GM21529 (cell line): ENCODE data around the gene BGLAP.
"Not testable (repeated sequence)": the region's sequence is repeated elsewhere in the genome, so short reads cannot be mapped to it uniquely, and the experiment has no call there.

Experiments used
- ATAC-seq: cut with Tn5 transposase; IDR thresholded peaks from one replicate; pipeline ENCODE4 v1.9.1; 2021; ENCODE audit not compliant: unreplicated experiment

Gene BGLAP

GRCh38 chr1:156241926-156242325, at the start of gene BGLAP:
BGLAP (plus strand) TSS chr1:156242184; CDS start chr1:156242232, 48 bp downstream.
- no peak for ATAC-seq

- no peak for ATAC-seq
These were observed 48.8 kb upstream of the BGLAP start for GRCh38 chr1:156193208-156193487.

GRCh38 chr1:156193488-156194299, 48.3 kb upstream of the BGLAP start, which contains the start of gene SLC25A44:
SLC25A44 (plus strand) TSS chr1:156194104; CDS start chr1:156199848, 5,744 bp downstream.
- ATAC-seq: peak; percentile 94

- ATAC-seq: no peak
These were observed 47.7 kb upstream of the BGLAP start for GRCh38 chr1:156194300-156194652.

GRCh38 chr1:156195853-156196252, 46.1 kb upstream of the BGLAP start:
- ATAC-seq: no peak

GRCh38 chr1:156196445-156196844, 45.5 kb upstream of the BGLAP start:
- no peak for ATAC-seq

- ATAC-seq: no peak
These were observed 43.1 kb upstream of the BGLAP start for GRCh38 chr1:156198831-156199349.

- ATAC-seq: no peak
These were observed 41.9 kb upstream of the BGLAP start for GRCh38 chr1:156200044-156200443.

GRCh38 chr1:156203331-156203730, 38.7 kb upstream of the BGLAP start:
- no peak for ATAC-seq

GRCh38 chr1:156204686-156205085, 37.3 kb upstream of the BGLAP start:
- no peak for ATAC-seq

GRCh38 chr1:156211243-156211642, 30.7 kb upstream of the BGLAP start:
- no peak for ATAC-seq

- no peak for ATAC-seq
These were observed 29.9 kb upstream of the BGLAP start for GRCh38 chr1:156212130-156212529.

- ATAC-seq: peak; percentile 86
These were observed 28.9 kb upstream of the BGLAP start, which contains the start of gene PMF1 for GRCh38 chr1:156212833-156213643. PMF1 (plus strand) TSS chr1:156213007; CDS start chr1:156213016, 9 bp downstream.

- no peak for ATAC-seq
These were observed 28.4 kb upstream of the BGLAP start for GRCh38 chr1:156213644-156213966.

- ATAC-seq: no peak
These were observed 27.8 kb upstream of the BGLAP start for GRCh38 chr1:156214024-156214748.

GRCh38 chr1:156216361-156217086, 25.5 kb upstream of the BGLAP start:
- ATAC-seq: not testable (repeated sequence)

- no peak for ATAC-seq
These were observed 24.1 kb upstream of the BGLAP start for GRCh38 chr1:156217871-156218270.

GRCh38 chr1:156220226-156220625, 21.8 kb upstream of the BGLAP start:
- no peak for ATAC-seq

- ATAC-seq: no peak
These were observed 19.8 kb upstream of the BGLAP start for GRCh38 chr1:156221986-156222692.

- peak; percentile 11 for ATAC-seq
These were observed 16.3 kb upstream of the BGLAP start for GRCh38 chr1:156225677-156226014.
